T-cell (primary cell): ENCODE results near the gene ST6GALNAC2. TPM values are rescaled to one million over a fixed set of nuclear protein-coding genes. Genes with fewer than 3 reads are reported as not detected.

Source experiments
- ATAC-seq, 4 experiments: fragments of 200-7000 bp in 3 of 4; fragments of 150-1000 bp in 1 of 4; cut with Tn5 transposase; replicated peaks in 1 of 4; 1 replicate in 3 of 4; 2 replicates in 1 of 4; pipeline ENCODE4 v1.10.0; 2021; ENCODE audit warnings: moderate library complexity in 3 of 4, mild to moderate bottlenecking in 2 of 4, moderate number of reproducible peaks in 1 of 4
- CTCF ChIA-PET, 2 donors: fragments of 300-600 bp; sonication (Branson Sonifier 250); formaldehyde crosslinking; loops; one replicate each; lab custom pipeline; 2022; ENCODE audit warnings: antibody characterized with exemption in 2 of 2; lab: Charles Lee
- POLR2A ChIA-PET, 2 donors: fragments of 300-600 bp; sonication (Branson Sonifier 250); formaldehyde crosslinking; loops; one replicate each; lab custom pipeline; 2022; ENCODE audit warnings: antibody characterized with exemption in 2 of 2; lab: Charles Lee
- DNase-seq, 35 experiments: peaks; one replicate each; pipeline versions ENCODE4 v3.0.0 to v3.0.0-alpha.2; 2013 to 2023
- H3K27ac ChIP-seq: one replicate; pipeline ENCODE4 v1.5.1; 2013; ENCODE audit warnings: low read length
- H3K27me3 ChIP-seq, 2 experiments: replicated peaks in 1 of 2; 1 replicate in 1 of 2; 2 replicates in 1 of 2; pipeline versions ENCODE4 v1.6.1 to v1.7.0; 2013; ENCODE audit warnings: low read length in 1 of 2, mixed read lengths in 1 of 2; ENCODE audit not compliant: control insufficient read depth in 2 of 2, insufficient read depth in 2 of 2; ENCODE audit errors: extremely low read depth in 1 of 2
- H3K36me3 ChIP-seq, 2 donors: 1 replicate in 1 of 2; 2 replicates in 1 of 2; pipeline versions ENCODE4 v1.6.1 to v1.7.0; 2013; ENCODE audit warnings: low read length in 1 of 2; ENCODE audit not compliant: control insufficient read depth in 2 of 2, insufficient read depth in 1 of 2; ENCODE audit errors: extremely low read depth in 1 of 2
- H3K4me1 ChIP-seq, 2 experiments: 1 replicate in 1 of 2; 2 replicates in 1 of 2; pipeline versions ENCODE4 v1.6.1 to v1.7.0; 2013; ENCODE audit warnings: low read length in 2 of 2, mixed read lengths in 1 of 2; ENCODE audit not compliant: insufficient read depth in 2 of 2, control insufficient read depth in 1 of 2; ENCODE audit errors: extremely low read depth in 1 of 2
- H3K4me3 ChIP-seq, 2 donors: 1 replicate in 1 of 2; 2 replicates in 1 of 2; pipeline versions ENCODE4 v1.5.1 to v1.7.0; 2013; ENCODE audit warnings: mild to moderate bottlenecking in 2 of 2, low read length in 1 of 2, moderate library complexity in 1 of 2; ENCODE audit not compliant: control insufficient read depth in 1 of 2; ENCODE audit errors: extremely low read depth in 1 of 2
- H3K9me3 ChIP-seq: 2 replicates; pipeline ENCODE4 v1.7.0; 2013
- H3K27ac Mint-ChIP-seq, 2 donors: one replicate each; pipeline ENCODE4 v1.8.0; 2020 to 2021; ENCODE audit warnings: mild to moderate bottlenecking in 2 of 2, mixed read lengths in 2 of 2
- H3K27me3 Mint-ChIP-seq, 2 donors: one replicate each; pipeline ENCODE4 v1.8.0; 2021 to 2022; ENCODE audit warnings: mixed read lengths in 2 of 2
- H3K36me3 Mint-ChIP-seq: one replicate; pipeline ENCODE4 v1.8.0; 2021; ENCODE audit warnings: mixed read lengths
- H3K4me1 Mint-ChIP-seq, 3 donors: one replicate each; pipeline ENCODE4 v1.8.0; 2020 to 2022; ENCODE audit warnings: mixed read lengths in 3 of 3, mild to moderate bottlenecking in 1 of 3
- H3K4me3 Mint-ChIP-seq, 3 donors: one replicate each; pipeline ENCODE4 v1.8.0; 2020 to 2022; ENCODE audit warnings: mild to moderate bottlenecking in 3 of 3, mixed read lengths in 3 of 3, moderate library complexity in 3 of 3
- H3K9me3 Mint-ChIP-seq, 3 donors: one replicate each; pipeline ENCODE4 v1.8.0; 2020 to 2022; ENCODE audit warnings: mixed read lengths in 3 of 3
- WGBS: methylation state at CpG from one replicate; pipeline ENCODE4 v1.1.5; 2013; ENCODE audit warnings: missing lambda C conversion rate; ENCODE audit not compliant: insufficient coverage; 5-methylcytosine and 5-hydroxymethylcytosine counted together
- total RNA-seq, 35 experiments: library from RNA in 6 of 35; stranded (reverse) in 6 of 35; fragments of 120-200 nt in 1 of 35; gene quantifications; one replicate each; pipeline versions ENCODE4 v1.2.1 to v1.2.4 and lab custom pipeline; 2013 to 2026

ST6GALNAC2 gene
- total RNA-seq, 5 donors from 2014 or later (not counting 1 experiment from before 2014, with no cell fraction given) = 0.55 to 4.7 (median 2.1) TPM

DNA sequence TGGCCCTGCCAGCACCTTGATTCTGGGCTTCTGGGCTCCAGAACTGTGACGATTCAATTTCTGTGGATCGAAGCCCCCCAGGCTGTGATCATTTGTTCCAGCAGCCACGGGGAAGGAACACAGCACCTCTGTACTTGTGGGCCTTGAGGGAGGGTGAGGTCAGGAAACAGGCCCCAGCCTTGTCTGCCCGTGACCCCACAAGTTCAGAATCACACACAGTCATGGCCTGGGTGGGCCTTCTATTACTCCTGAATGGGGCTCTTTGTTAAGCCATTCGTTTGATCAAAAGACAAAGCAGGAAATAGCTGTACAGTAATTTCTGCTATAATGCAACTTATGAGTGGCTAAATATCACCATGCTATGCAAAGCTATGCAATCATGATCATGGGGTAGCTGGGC is 10.1 kb downstream of the ST6GALNAC2 start:
- no peak overlapping the region for H3K27ac ChIP-seq
- 100% methylated on average over 1 of the region's 5 CpGs for WGBS
- H3K36me3 Mint-ChIP-seq = no peaks in the 10 kb centered on the region
- ChIA-PET POLR2A (no interaction called here), CTCF (no interaction called here)
- H3K9me3 Mint-ChIP-seq = no peaks in the 10 kb centered on the region
- no peaks in the 10 kb centered on the region for H3K9me3 ChIP-seq
- H3K27me3 ChIP-seq = no peaks in the 10 kb centered on the region
- no peaks in the 10 kb centered on the region for H3K27me3 Mint-ChIP-seq
- no peaks in the 10 kb centered on the region for H3K4me1 ChIP-seq
- no peak overlapping the region for H3K4me3 Mint-ChIP-seq
- H3K36me3 ChIP-seq = no peaks in the 10 kb centered on the region
- no peak overlapping the region for H3K27ac Mint-ChIP-seq
- ATAC-seq (no peak), DNase-seq (no peak)
- no peak overlapping the region for H3K4me3 ChIP-seq
- H3K4me1 Mint-ChIP-seq = peaks cover 0 to 2% (median 0%) of the 10 kb centered on the region in 3 donors

- no peaks in the 10 kb centered on the region for H3K27me3 Mint-ChIP-seq
- H3K4me3 Mint-ChIP-seq = no peak overlapping the region
- no peaks in the 10 kb centered on the region for H3K9me3 Mint-ChIP-seq
- ChIA-PET POLR2A (no interaction called here), CTCF (no interaction called here)
- H3K36me3 Mint-ChIP-seq = no peaks in the 10 kb centered on the region
- Histone ChIP-seq H3K27me3 (peaks cover 0 to 3% of the 10 kb centered on the region in 2 experiments), H3K4me1 (no peaks in the 10 kb centered on the region), H3K4me3 (no peak overlapping the region), H3K27ac (no peak overlapping the region), H3K36me3 (no peaks in the 10 kb centered on the region), H3K9me3 (no peaks in the 10 kb centered on the region)
- H3K27ac Mint-ChIP-seq = no peak overlapping the region
- 95% methylated on average over 8 of the region's 11 CpGs for WGBS
- ATAC-seq (no peak), DNase-seq (no peak)
- no peaks in the 10 kb centered on the region for H3K4me1 Mint-ChIP-seq
Observed at GRCh38 chr17:76574166-76574565, 11.5 kb downstream of the ST6GALNAC2 start.

- CTCF ChIA-PET = interaction anchor here in 1 of 2 donors (0.7 kb wide), 1 partner anchor 130 kb away, joined by 5 read pairs; no protein-coding TSS in a partner anchor
- Histone ChIP-seq H3K36me3 (no peaks in the 10 kb centered on the region), H3K9me3 (no peaks in the 10 kb centered on the region), H3K4me3 (no peak overlapping the region), H3K27me3 (peaks cover 0 to 10% of the 10 kb centered on the region in 2 experiments), H3K27ac (no peak overlapping the region), H3K4me1 (peaks cover 0 to 9% of the 10 kb centered on the region in 2 experiments)
- H3K27ac Mint-ChIP-seq = no peak overlapping the region
- 83% methylated on average over 5 of the region's 10 CpGs for WGBS
- H3K9me3 Mint-ChIP-seq = no peaks in the 10 kb centered on the region
- ATAC-seq = no peak
- H3K27me3 Mint-ChIP-seq = no peaks in the 10 kb centered on the region
- H3K4me1 Mint-ChIP-seq = peaks cover 5 to 7% (median 6%) of the 10 kb centered on the region in 3 donors
- H3K36me3 Mint-ChIP-seq = no peaks in the 10 kb centered on the region
- POLR2A ChIA-PET = no interaction called here
- no peak for DNase-seq
- H3K4me3 Mint-ChIP-seq = no peak overlapping the region
Observed at GRCh38 chr17:76573096-76573495, 12.6 kb downstream of the ST6GALNAC2 start.

- ChIA-PET CTCF (no interaction called here), POLR2A (no interaction called here)
- Mint-ChIP-seq H3K4me1 (peaks cover 12 to 14% (median 13%) of the 10 kb centered on the region in 3 donors), H3K36me3 (no peaks in the 10 kb centered on the region), H3K27ac (no peak overlapping the region), H3K9me3 (no peaks in the 10 kb centered on the region), H3K4me3 (no peak overlapping the region), H3K27me3 (no peaks in the 10 kb centered on the region)
- Histone ChIP-seq H3K4me1 (peaks cover 0 to 16% of the 10 kb centered on the region in 2 experiments), H3K9me3 (no peaks in the 10 kb centered on the region), H3K36me3 (no peaks in the 10 kb centered on the region), H3K27ac (no peak overlapping the region), H3K27me3 (peaks cover 0 to 13% of the 10 kb centered on the region in 2 experiments), H3K4me3 (no peak overlapping the region)
- 81% methylated on average over 14 of the region's 17 CpGs for WGBS
- no peak for ATAC-seq
- no peak for DNase-seq
Observed at GRCh38 chr17:76572201-76572910, 13.3 kb downstream of the ST6GALNAC2 start.

- Mint-ChIP-seq H3K4me1 (peaks cover 21 to 26% (median 26%) of the 10 kb centered on the region in 3 donors), H3K27ac (no peak overlapping the region), H3K4me3 (no peak overlapping the region), H3K27me3 (no peaks in the 10 kb centered on the region), H3K9me3 (no peaks in the 10 kb centered on the region), H3K36me3 (peaks cover 4% of the 10 kb centered on the region)
- H3K27me3 ChIP-seq = peaks cover 0 to 13% of the 10 kb centered on the region in 2 experiments
- ATAC-seq (no peak), DNase-seq (no peak)
- peaks cover 0 to 24% of the 10 kb centered on the region in 2 experiments for H3K4me1 ChIP-seq
- whole genome bisulfite sequencing = 98% methylated on average over 6 of the region's 13 CpGs
- ChIA-PET CTCF (no interaction called here), POLR2A (no interaction called here)
- H3K36me3 ChIP-seq = peaks cover 8 to 10% of the 10 kb centered on the region in 2 donors
- no peak overlapping the region for H3K4me3 ChIP-seq
- no peak overlapping the region for H3K27ac ChIP-seq
- H3K9me3 ChIP-seq = no peaks in the 10 kb centered on the region
Observed at GRCh38 chr17:76570877-76571471, 14.7 kb downstream of the ST6GALNAC2 start.

- Mint-ChIP-seq H3K27ac (no peak overlapping the region), H3K4me1 (peaks cover 26 to 31% (median 31%) of the 10 kb centered on the region in 3 donors)
Observed at GRCh38 chr17:76570457-76570856, 15.2 kb downstream of the ST6GALNAC2 start.

More at GRCh38 chr17:76570457-76570856, 15.2 kb downstream of the ST6GALNAC2 start:
- H3K27ac ChIP-seq = no peak overlapping the region
- H3K4me3 ChIP-seq = no peak overlapping the region
- no peak for DNase-seq
- Mint-ChIP-seq H3K9me3 (no peaks in the 10 kb centered on the region), H3K4me3 (no peak overlapping the region), H3K27me3 (no peaks in the 10 kb centered on the region), H3K36me3 (peaks cover 9% of the 10 kb centered on the region)
- no peaks in the 10 kb centered on the region for H3K9me3 ChIP-seq
- H3K36me3 ChIP-seq = peaks cover 12 to 13% of the 10 kb centered on the region in 2 donors
- ChIA-PET CTCF (no interaction called here), POLR2A (no interaction called here)
- peaks cover 0 to 13% of the 10 kb centered on the region in 2 experiments for H3K27me3 ChIP-seq
- H3K4me1 ChIP-seq = peaks cover 0 to 24% of the 10 kb centered on the region in 2 experiments
- no peak for ATAC-seq
- 100% methylated on average over 4 of the region's 7 CpGs for WGBS
